Skeletal muscle tissue (tissue), 4 donors: ENCODE data around the gene FAM187B. TPM values are rescaled to one million over a fixed set of nuclear protein-coding genes. Genes with fewer than 3 reads are reported as not detected.
A peak's percentile ranks its signal among the peaks of the same experiment; 100 is the strongest.
"Not testable (repeated sequence)": the region's sequence is repeated elsewhere in the genome, so short reads cannot be mapped to it uniquely, and the experiment has no call there.

Experiments
- H3K27ac ChIP-seq: one replicate; pipeline ENCODE4 v1.7.0; 2013; ENCODE audit warnings: mild to moderate bottlenecking, low read depth, low read length, inconsistent platforms
- H3K27me3 ChIP-seq, 3 donors: one replicate each; pipeline ENCODE4 v1.7.0; 2013; ENCODE audit warnings: low read length in 3 of 3; ENCODE audit not compliant: control insufficient read depth in 3 of 3, insufficient read depth in 3 of 3
- H3K36me3 ChIP-seq, 3 donors: one replicate each; pipeline ENCODE4 v1.7.0; 2013; ENCODE audit warnings: low read length in 3 of 3; ENCODE audit not compliant: control insufficient read depth in 3 of 3, insufficient read depth in 3 of 3
- H3K4me1 ChIP-seq, 3 donors: one replicate each; pipeline ENCODE4 v1.7.0; 2013; ENCODE audit warnings: low read length in 3 of 3, mild to moderate bottlenecking in 3 of 3; ENCODE audit not compliant: control insufficient read depth in 3 of 3, insufficient read depth in 3 of 3
- H3K4me3 ChIP-seq, 3 donors: one replicate each; pipeline ENCODE4 v1.7.0; 2013; ENCODE audit warnings: low read length in 3 of 3
- H3K9ac ChIP-seq, 3 donors: one replicate each; pipeline ENCODE4 v1.7.0; 2013; ENCODE audit warnings: low read length in 3 of 3, mild to moderate bottlenecking in 3 of 3, moderate library complexity in 2 of 3, low read depth in 1 of 3
- H3K9me3 ChIP-seq, 3 donors: one replicate each; pipeline ENCODE4 v1.7.0; 2013; ENCODE audit warnings: low read length in 3 of 3; ENCODE audit not compliant: control insufficient read depth in 3 of 3
- total RNA-seq: library from RNA; depleted of rRNA; stranded (reverse); fragments of >200 nt; gene quantifications from one replicate; pipeline ENCODE4 v1.2.3, GENCODE V29; 2014
- donor health status: Osteomylitis.

FAM187B gene
- total RNA-seq, 1 donor from 2014 or later: not detected

GRCh38 chr19:35222373-35223015 lies 6.0 kb downstream of the FAM187B start:
- Histone ChIP-seq H3K9ac (no peak overlapping the region), H3K36me3 (no peaks in the 10 kb centered on the region), H3K4me3 (no peak overlapping the region), H3K9me3 (peaks cover 2 to 6% (median 3%) of the 10 kb centered on the region in 3 donors), H3K4me1 (peaks cover 0 to 3% (median 0%) of the 10 kb centered on the region in 3 donors), H3K27me3 (peaks cover 7 to 25% (median 20%) of the 10 kb centered on the region in 3 donors), H3K27ac (no peak overlapping the region)

DNA sequence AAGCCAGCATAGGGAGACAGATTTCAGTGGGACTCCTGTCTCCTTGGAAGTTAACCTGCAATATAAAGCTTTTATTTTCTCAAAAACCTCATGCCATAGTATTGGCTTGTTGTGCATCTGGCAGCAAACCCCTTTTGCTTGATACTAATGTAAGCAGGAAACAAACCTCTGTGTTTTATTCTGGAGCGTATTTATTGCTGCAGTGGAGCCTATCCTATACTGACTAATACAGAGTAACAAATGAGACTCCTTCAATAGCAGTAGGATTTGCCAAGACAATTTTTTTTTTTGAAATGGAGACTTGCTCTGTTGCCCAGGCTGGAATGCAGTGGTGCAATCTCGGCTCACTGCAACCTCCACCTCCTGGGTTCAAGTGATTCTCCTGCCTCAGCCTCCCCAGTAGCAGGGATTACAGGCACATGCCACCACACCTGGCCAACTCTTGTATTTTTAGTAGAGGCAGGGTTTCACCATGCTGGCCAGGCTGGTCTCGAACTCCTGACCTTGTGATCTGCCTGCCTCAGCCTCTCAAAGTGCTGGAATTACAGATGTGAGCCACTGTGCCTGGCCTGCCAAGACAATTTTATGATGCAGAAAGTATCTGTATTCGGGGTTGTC lies 7.5 kb downstream of the FAM187B start:
- H3K9me3 ChIP-seq, H3K27ac ChIP-seq, H3K4me1 ChIP-seq, H3K4me3 ChIP-seq, H3K36me3 ChIP-seq, H3K9ac ChIP-seq: not testable (repeated sequence)
- H3K27me3 ChIP-seq: peaks cover 7 to 22% (median 15%) of the 10 kb centered on the region in 3 donors

DNA sequence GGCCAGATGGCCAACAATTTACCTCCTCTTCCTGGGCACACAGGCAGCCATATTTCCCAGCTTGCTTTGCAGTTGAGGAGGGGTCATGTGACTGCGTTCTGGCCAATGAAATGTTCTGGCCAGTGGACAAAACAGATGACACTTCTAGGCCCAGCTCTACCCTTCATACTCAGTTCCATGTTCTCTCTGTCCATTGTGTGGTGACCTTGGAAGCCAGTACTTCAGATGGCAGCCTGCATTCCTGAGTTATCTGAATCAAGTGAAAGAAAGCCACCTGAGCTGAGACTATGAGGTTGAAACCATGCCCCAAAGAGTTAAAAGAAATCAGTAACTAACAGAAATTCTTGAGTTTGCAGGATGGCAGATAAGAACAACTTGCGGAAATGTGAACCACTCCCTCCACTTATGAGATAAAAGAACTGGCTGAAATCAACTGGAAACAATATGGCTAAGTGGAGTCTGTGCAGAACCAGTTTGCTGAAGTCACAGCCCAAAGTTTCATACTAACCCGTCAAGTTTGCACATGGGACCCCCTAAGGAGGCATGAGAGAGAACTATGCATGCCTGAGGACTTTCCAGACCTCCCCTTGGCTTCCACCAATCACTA lies 8.1 kb downstream of the FAM187B start:
- no peak overlapping the region for H3K27ac ChIP-seq
- H3K36me3 ChIP-seq: no peaks in the 10 kb centered on the region
- no peak overlapping the region for H3K9ac ChIP-seq
- peaks cover 0 to 3% (median 0%) of the 10 kb centered on the region in 3 donors for H3K4me1 ChIP-seq
- no peak overlapping the region for H3K4me3 ChIP-seq
- H3K27me3 ChIP-seq: peaks cover 7 to 15% (median 15%) of the 10 kb centered on the region in 3 donors
- peaks cover 2 to 6% (median 6%) of the 10 kb centered on the region in 3 donors for H3K9me3 ChIP-seq

DNA sequence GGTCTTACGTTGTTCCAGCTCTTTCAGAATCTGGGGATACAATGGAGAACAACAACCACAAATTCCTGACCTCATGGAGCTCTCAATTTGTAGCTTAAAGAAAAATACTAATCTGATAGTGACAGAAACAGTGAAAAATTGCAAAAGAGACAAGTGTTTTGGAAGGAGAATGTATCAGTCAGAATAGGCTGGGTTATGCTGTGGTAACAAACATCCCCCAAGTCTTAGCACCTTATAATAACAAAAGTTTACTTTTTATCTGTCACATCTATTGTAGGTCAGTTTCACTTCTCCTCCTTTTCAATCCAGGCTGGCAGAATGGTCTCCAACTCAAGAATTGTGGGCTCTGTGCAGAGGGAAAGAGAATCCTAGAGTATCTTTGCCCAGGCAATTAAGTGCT lies 9.5 kb downstream of the FAM187B start:
- peaks cover 2 to 6% (median 6%) of the 10 kb centered on the region in 3 donors for H3K9me3 ChIP-seq
- H3K4me1 ChIP-seq: peaks cover 5 to 10% (median 6%) of the 10 kb centered on the region in 3 donors
- H3K36me3 ChIP-seq: no peaks in the 10 kb centered on the region
- no peak overlapping the region for H3K9ac ChIP-seq
- H3K27me3 ChIP-seq: peaks cover 4 to 10% (median 7%) of the 10 kb centered on the region in 3 donors
- no peak overlapping the region for H3K27ac ChIP-seq
- no peak overlapping the region for H3K4me3 ChIP-seq

DNA sequence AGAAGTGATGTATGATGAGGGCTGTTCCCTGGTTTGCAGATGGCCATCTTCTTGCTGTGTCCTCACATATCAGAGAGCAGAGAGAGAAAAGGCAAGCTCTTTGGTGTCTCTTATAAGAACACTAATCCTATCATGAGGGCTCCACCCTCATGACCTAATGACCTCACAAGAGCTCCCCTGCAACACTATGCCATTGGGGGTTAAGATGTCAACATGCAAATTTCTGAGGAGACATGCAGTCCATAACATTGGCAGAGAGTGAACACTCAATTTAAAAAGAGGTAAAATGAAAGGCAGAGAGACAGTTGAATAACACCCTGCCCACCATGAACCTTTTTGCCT lies 10.9 kb downstream of the FAM187B start:
- Histone ChIP-seq H3K4me3 (no peak overlapping the region), H3K9me3 (peaks cover 2 to 6% (median 6%) of the 10 kb centered on the region in 3 donors), H3K36me3 (no peaks in the 10 kb centered on the region), H3K9ac (no peak overlapping the region), H3K4me1 (peaks cover 11 to 15% (median 12%) of the 10 kb centered on the region in 3 donors), H3K27ac (no peak overlapping the region), H3K27me3 (peaks cover 0 to 2% (median 0%) of the 10 kb centered on the region in 3 donors)

GRCh38 chr19:35216833-35217648 lies 11.5 kb downstream of the FAM187B start:
- H3K9ac ChIP-seq: no peak overlapping the region
- peaks cover 2 to 6% (median 6%) of the 10 kb centered on the region in 3 donors for H3K9me3 ChIP-seq
- no peak overlapping the region for H3K4me3 ChIP-seq
- no peaks in the 10 kb centered on the region for H3K27me3 ChIP-seq
- H3K36me3 ChIP-seq: no peaks in the 10 kb centered on the region
- H3K27ac ChIP-seq: no peak overlapping the region
- peaks cover 13 to 20% (median 17%) of the 10 kb centered on the region in 3 donors for H3K4me1 ChIP-seq

GRCh38 chr19:35216016-35216832 lies 12.3 kb downstream of the FAM187B start:
- Histone ChIP-seq H3K27me3 (no peaks in the 10 kb centered on the region), H3K9me3 (peaks cover 2 to 6% (median 6%) of the 10 kb centered on the region in 3 donors), H3K9ac (no peak overlapping the region), H3K27ac (no peak overlapping the region), H3K4me3 (no peak overlapping the region), H3K36me3 (no peaks in the 10 kb centered on the region), H3K4me1 (peaks cover 15 to 20% (median 17%) of the 10 kb centered on the region in 3 donors)

DNA sequence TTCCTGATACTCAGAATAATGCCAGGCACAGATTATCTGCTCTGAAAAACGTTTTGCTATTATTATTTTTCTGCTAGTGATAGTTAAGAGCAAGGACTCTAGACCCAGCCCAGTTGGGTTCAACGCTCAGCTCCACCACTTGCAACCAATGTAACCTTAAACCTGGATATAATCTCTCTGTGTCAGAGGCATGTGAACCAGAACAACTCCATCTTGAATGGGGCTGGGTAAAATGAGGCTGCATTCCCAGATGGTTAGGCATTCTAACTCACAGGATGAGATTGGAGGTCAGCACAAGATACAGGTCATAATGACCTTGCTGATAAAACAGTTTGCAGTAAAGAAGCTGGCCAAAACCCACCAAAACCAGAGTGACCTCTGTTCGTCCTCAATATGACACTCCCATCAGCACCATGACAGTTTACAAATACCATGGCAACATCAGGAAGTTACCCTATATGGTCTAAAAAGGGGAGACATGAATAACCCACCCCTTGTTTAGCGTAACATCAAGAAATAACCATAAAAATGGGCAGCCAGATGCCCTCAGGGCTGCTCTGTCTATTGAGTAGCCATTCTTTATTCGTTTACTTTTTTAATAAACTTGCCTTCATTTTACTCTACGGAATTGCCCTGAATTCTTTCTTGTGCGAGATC lies 13.6 kb downstream of the FAM187B start:
- H3K9me3 ChIP-seq: peaks cover 2 to 6% (median 6%) of the 10 kb centered on the region in 3 donors
- no peak overlapping the region for H3K4me3 ChIP-seq
- H3K36me3 ChIP-seq: no peaks in the 10 kb centered on the region
- H3K4me1 ChIP-seq: peaks cover 15 to 20% (median 17%) of the 10 kb centered on the region in 3 donors
- H3K27me3 ChIP-seq: no peaks in the 10 kb centered on the region
- H3K27ac ChIP-seq: peak overlapping the region; percentile 67
- H3K9ac ChIP-seq: no peak overlapping the region
